HTERT RPE-1 (cell line): ENCODE results near the gene SIAH3.

Experiments used
- in situ Hi-C: fragments of 300-500 bp; cut with MboI; formaldehyde crosslinking; loops from 4 replicates; pipeline ENCODE4 v1.14.3; 2020; ENCODE audit warnings: low sequenced_read_pairs

SIAH3 gene

GRCh38 chr13:45748941-45749759, 102.4 kb downstream of the SIAH3 start:
- in situ Hi-C loops = no loop called here

- in situ Hi-C loops = no loop called here
These were observed 104.5 kb downstream of the SIAH3 start for GRCh38 chr13:45747071-45747470.

- in situ Hi-C loops = no loop called here
These were observed 106.6 kb downstream of the SIAH3 start for GRCh38 chr13:45744979-45745378.

- in situ Hi-C loops = no loop called here
These were observed 108.6 kb downstream of the SIAH3 start for GRCh38 chr13:45742985-45743384.

- in situ Hi-C loops = no loop called here
These were observed 114.0 kb downstream of the SIAH3 start for GRCh38 chr13:45737571-45738017.

GRCh38 chr13:45733361-45733760, 118.2 kb downstream of the SIAH3 start:
- in situ Hi-C loops = no loop called here

- in situ Hi-C loops = no loop called here
These were observed 118.6 kb downstream of the SIAH3 start for GRCh38 chr13:45732916-45733315.

- in situ Hi-C loops = no loop called here
These were observed 120.1 kb downstream of the SIAH3 start for GRCh38 chr13:45731455-45731854.

- in situ Hi-C loops = no loop called here
These were observed 122.8 kb downstream of the SIAH3 start for GRCh38 chr13:45728759-45729158.
